H1 (cell line): Measurements from ENCODE around the gene BTBD7. TPM values are rescaled to one million over a fixed set of nuclear protein-coding genes. Genes with fewer than 3 reads are reported as not detected.

Source experiments
- CTCF ChIA-PET: fragments of 300-600 bp; sonication (Branson Sonifier 250); formaldehyde crosslinking; loops from one replicate; lab custom pipeline; 2021; ENCODE audit not compliant: partially characterized antibody; lab: Charles Lee
- POLR2A ChIA-PET: fragments of 300-600 bp; sonication (Branson Sonifier 250); formaldehyde crosslinking; loops from one replicate; lab custom pipeline; 2021; ENCODE audit warnings: inconsistent platforms; ENCODE audit not compliant: partially characterized antibody; lab: Charles Lee
- DNase-seq, 2 experiments: peaks; one replicate each; pipeline versions ENCODE4 v3.0.0 to v3.0.0-alpha.2; 2010 to 2022; ENCODE audit warnings: low spot score in 2 of 2, low read depth in 1 of 2, mixed read lengths in 1 of 2
- FAIRE-seq: peaks from 2 replicates; lab custom pipeline; 2011; peaks lifted over from hg19 to GRCh38; lab: Jason Lieb, UNC
- H2AFZ ChIP-seq: 2 replicates; pipeline ENCODE4 v1.8.1; 2012; ENCODE audit warnings: low read length, inconsistent platforms
- H2AK5ac ChIP-seq: 2 replicates; pipeline ENCODE4 v1.6.1; 2013; ENCODE audit warnings: low read depth, low read length
- H2BK120ac ChIP-seq: replicated peaks from 2 replicates; pipeline ENCODE3; 2013; ENCODE audit warnings: low read depth, low read length, inconsistent platforms
- H2BK12ac ChIP-seq: 2 replicates; pipeline ENCODE4 v1.6.1; 2013; ENCODE audit warnings: low read depth, low read length
- H2BK15ac ChIP-seq: 2 replicates; pipeline ENCODE4 v1.6.1; 2013; ENCODE audit warnings: low read length
- H2BK20ac ChIP-seq: 2 replicates; pipeline ENCODE4 v1.6.1; 2013; ENCODE audit warnings: low read length
- H2BK5ac ChIP-seq: 2 replicates; pipeline ENCODE4 v1.6.1; 2013; ENCODE audit warnings: low read depth, low read length
- H3K14ac ChIP-seq: 2 replicates; pipeline ENCODE4 v1.6.1; 2013; ENCODE audit warnings: inconsistent platforms; ENCODE audit not compliant: insufficient read length
- H3K18ac ChIP-seq: 2 replicates; pipeline ENCODE4 v1.6.1; 2013; ENCODE audit warnings: low read length; ENCODE audit errors: extremely low read depth
- H3K23ac ChIP-seq: 2 replicates; pipeline ENCODE4 v1.6.1; 2013; ENCODE audit warnings: inconsistent platforms; ENCODE audit not compliant: insufficient read length
- H3K23me2 ChIP-seq: 2 replicates; pipeline ENCODE4 v1.6.1; 2013; ENCODE audit warnings: low read depth, low read length
- H3K27ac ChIP-seq: 2 replicates; pipeline ENCODE4 v1.6.1; 2011; ENCODE audit warnings: low read depth, low read length, inconsistent platforms
- H3K27me3 ChIP-seq, 4 experiments: replicated peaks in 1 of 4; 1 replicate in 1 of 4; 2 replicates in 3 of 4; pipeline versions ENCODE4 v1.6.1 to v1.8.1; 2011 to 2013; ENCODE audit warnings: low read length in 3 of 4, mild to moderate bottlenecking in 3 of 4, inconsistent platforms in 2 of 4, mixed read lengths in 2 of 4, moderate library complexity in 1 of 4; ENCODE audit not compliant: control insufficient read depth in 3 of 4, insufficient read depth in 3 of 4; ENCODE audit errors: extremely low read depth in 1 of 4
- H3K36me3 ChIP-seq, 4 experiments: 2 replicates each; pipeline versions ENCODE4 v1.6.1 to v1.8.1; 2011 to 2013; ENCODE audit warnings: mild to moderate bottlenecking in 4 of 4, low read length in 3 of 4, moderate library complexity in 2 of 4, control low read depth in 1 of 4, inconsistent platforms in 1 of 4; ENCODE audit not compliant: insufficient read depth in 4 of 4, control insufficient read depth in 2 of 4
- H3K4ac ChIP-seq: replicated peaks from 2 replicates; pipeline ENCODE3; 2013; ENCODE audit warnings: low read length, low read depth, mixed read lengths, inconsistent platforms; ENCODE audit not compliant: insufficient read length
- H3K4me1 ChIP-seq, 4 experiments: replicated peaks in 1 of 4; 1 replicate in 1 of 4; 2 replicates in 3 of 4; pipeline versions ENCODE4 v1.6.1 to v1.8.1; 2011 to 2013; ENCODE audit warnings: low read length in 3 of 4, inconsistent platforms in 2 of 4, mixed read lengths in 1 of 4; ENCODE audit not compliant: insufficient read depth in 4 of 4, control insufficient read depth in 3 of 4
- H3K4me2 ChIP-seq, 2 experiments: 2 replicates each; pipeline versions ENCODE4 v1.6.1 to v1.8.1; 2011 to 2013; ENCODE audit warnings: low read depth in 2 of 2, low read length in 2 of 2, control low read depth in 1 of 2, inconsistent platforms in 1 of 2, mild to moderate bottlenecking in 1 of 2; ENCODE audit not compliant: insufficient read depth in 1 of 2
- H3K4me3 ChIP-seq, 4 experiments: fragments of 200-600, 300-600 bp in 1 of 4; sonication (generic), shearing (Covaris generic), sonication (Bioruptor Twin) in 1 of 4; 2 replicates each; pipeline versions ENCODE4 v1.5.1 to v1.8.1; 2011 to 2016; ENCODE audit warnings: low read length in 4 of 4, low read depth in 3 of 4, control low read depth in 2 of 4, inconsistent platforms in 2 of 4, mild to moderate bottlenecking in 2 of 4, mixed read lengths in 1 of 4, moderate library complexity in 1 of 4; ENCODE audit not compliant: insufficient read depth in 2 of 4; ENCODE audit errors: extremely low read depth in 1 of 4
- H3K56ac ChIP-seq: replicated peaks from 2 replicates; pipeline ENCODE3; 2013; ENCODE audit warnings: low read depth, mild to moderate bottlenecking, mixed read lengths, low read length, inconsistent platforms; ENCODE audit not compliant: insufficient read length
- H3K79me1 ChIP-seq: 2 replicates; pipeline ENCODE4 v1.6.1; 2013; ENCODE audit warnings: low read depth, low read length, control low read depth
- H3K79me2 ChIP-seq, 2 experiments: 2 replicates each; pipeline versions ENCODE4 v1.6.1 to v1.8.1; 2012 to 2013; ENCODE audit warnings: low read length in 2 of 2, mild to moderate bottlenecking in 2 of 2, inconsistent platforms in 1 of 2; ENCODE audit not compliant: insufficient read depth in 2 of 2, control insufficient read depth in 1 of 2
- H3K9ac ChIP-seq, 4 experiments: replicated peaks in 1 of 4; 1 replicate in 1 of 4; 2 replicates in 3 of 4; pipeline versions ENCODE4 v1.6.1 to v1.8.1; 2011 to 2013; ENCODE audit warnings: low read depth in 3 of 4, low read length in 3 of 4, control low read depth in 2 of 4, mild to moderate bottlenecking in 2 of 4, moderate library complexity in 2 of 4, inconsistent platforms in 1 of 4; ENCODE audit errors: extremely low read depth in 1 of 4
- H3K9me3 ChIP-seq, 2 experiments: 2 replicates each; pipeline versions ENCODE4 v1.6.1 to v1.8.1; 2012 to 2013; ENCODE audit warnings: mild to moderate bottlenecking in 2 of 2, moderate library complexity in 2 of 2, control low read depth in 1 of 2, inconsistent platforms in 1 of 2, low read depth in 1 of 2, low read length in 1 of 2, mixed read lengths in 1 of 2; ENCODE audit not compliant: insufficient read depth in 2 of 2
- H4K20me1 ChIP-seq, 2 experiments: replicated peaks in 1 of 2; 2 replicates each; pipeline versions ENCODE3 to v1.8.1; 2011 to 2013; ENCODE audit warnings: inconsistent platforms in 2 of 2, low read length in 2 of 2, mild to moderate bottlenecking in 1 of 2; ENCODE audit not compliant: insufficient read depth in 2 of 2, control insufficient read depth in 1 of 2
- H4K5ac ChIP-seq: 2 replicates; pipeline ENCODE4 v1.6.1; 2013; ENCODE audit warnings: low read length, low read depth, mixed read lengths, inconsistent platforms; ENCODE audit not compliant: insufficient read length
- H4K8ac ChIP-seq: 2 replicates; pipeline ENCODE4 v1.8.0; 2013; ENCODE audit warnings: mild to moderate bottlenecking, moderate library complexity, low read length, inconsistent platforms; ENCODE audit not compliant: insufficient read depth; ENCODE audit errors: extremely low read depth
- H4K91ac ChIP-seq: replicated peaks from 2 replicates; pipeline ENCODE3; 2013; ENCODE audit warnings: low read length, mixed read lengths, inconsistent platforms; ENCODE audit not compliant: insufficient read length
- CBX8 ChIP-seq: fragments of 300-800, 300-1000 bp; sonication (generic); IDR thresholded peaks from 2 replicates; pipeline ENCODE4 v1.7.1; 2016; ENCODE audit warnings: low read depth, low read length, borderline replicate concordance
- CHD1 ChIP-seq: IDR thresholded peaks from 2 replicates; pipeline ENCODE4 v1.6.1; 2012; ENCODE audit warnings: low read depth, low read length, improper control_type of control experiment
- CREB1 ChIP-seq: IDR thresholded peaks from 2 replicates; pipeline ENCODE4 v1.6.1; 2012; ENCODE audit warnings: inconsistent platforms
- GTF2F1 ChIP-seq: IDR thresholded peaks from 2 replicates; pipeline ENCODE4 v1.6.1; 2012; ENCODE audit warnings: low read depth, low read length, improper control_type of control experiment, borderline replicate concordance
- HDAC6 ChIP-seq: IDR thresholded peaks from one replicate; pipeline ENCODE4 v1.7.1; 2012; ENCODE audit warnings: low read depth, mild to moderate bottlenecking, inconsistent platforms, low read length, moderate library complexity
- JUN ChIP-seq: IDR thresholded peaks from 2 replicates; pipeline ENCODE4 v1.6.1; 2011; ENCODE audit warnings: low read depth, mild to moderate bottlenecking, improper control_type of control experiment, low read length
- NANOG ChIP-seq: IDR thresholded peaks from 2 replicates; pipeline ENCODE4 v1.6.1; 2011; ENCODE audit warnings: low read length, low read depth, mild to moderate bottlenecking, inconsistent platforms; ENCODE audit not compliant: insufficient read depth, poor library complexity, severe bottlenecking
- NRF1 ChIP-seq: IDR thresholded peaks from 2 replicates; pipeline ENCODE4 v1.6.1; 2011; ENCODE audit warnings: mild to moderate bottlenecking, low read depth, low read length, improper control_type of control experiment
- SP1 ChIP-seq: IDR thresholded peaks from 2 replicates; pipeline ENCODE4 v1.6.1; 2011; ENCODE audit warnings: low read depth, low read length
- SRF ChIP-seq: IDR thresholded peaks from 2 replicates; pipeline ENCODE4 v1.6.1; 2011; ENCODE audit warnings: mild to moderate bottlenecking, low read depth, low read length, moderate library complexity
- ZNF274 ChIP-seq: IDR thresholded peaks from 2 replicates; pipeline ENCODE4 v1.7.0; 2012; ENCODE audit warnings: low read length, borderline replicate concordance; ENCODE audit errors: extremely low read depth
- WGBS, 2 experiments: shearing (Covaris generic) in 1 of 2; methylation state at CpG; one replicate each; pipeline versions ENCODE4 v1.1.6 to v1.1.7; 2013 to 2015; ENCODE audit warnings: low lambda C conversion rate in 2 of 2, mixed read lengths in 2 of 2, inconsistent platforms in 1 of 2, low coverage in 1 of 2, missing lambda C conversion rate in 1 of 2; ENCODE audit not compliant: insufficient replicate concordance in 2 of 2, insufficient coverage in 1 of 2, insufficient read length in 1 of 2; ENCODE audit errors: extremely low coverage in 1 of 2, missing lambda C conversion rate in 1 of 2; 5-methylcytosine and 5-hydroxymethylcytosine counted together
- polyA plus RNA-seq, 7 experiments: library from polyadenylated mRNA; depleted of rRNA in 3 of 7; stranded (reverse) in 5 of 7; unstranded in 2 of 7; fragments of >200 nt in 5 of 7; fragments of 200-250 nt in 2 of 7; gene quantifications; 1 replicate in 5 of 7; 2 replicates in 1 of 7; 4 replicates in 1 of 7; pipeline versions ENCODE4 v1.2.1 to v1.2.3, GENCODE V29; 2011 to 2013; ENCODE audit warnings: missing spikeins in 2 of 7, mixed read lengths in 2 of 7
- total RNA-seq: library from RNA; stranded (reverse); fragmentation: NEBNext Ultra II Directional; extraction: Animal tissue kit (Norgen Biotek cat#: 25700); gene quantifications from 2 replicates; pipeline ENCODE4 v1.2.1, GENCODE V29; 2021
- TF ChIP-seq, protein P1 (sequence below), 3 experiments: IDR thresholded peaks; 1 replicate in 2 of 3; 2 replicates in 1 of 3; pipeline versions ENCODE4 v1.5.1 to v1.6.1; 2011; ENCODE audit warnings: low read length in 3 of 3, mild to moderate bottlenecking in 3 of 3, inconsistent platforms in 2 of 3, low read depth in 1 of 3, moderate library complexity in 1 of 3; ENCODE audit not compliant: insufficient read depth in 1 of 3; ENCODE audit errors: control extremely low read depth in 1 of 3

BTBD7 gene
- total and polyA plus RNA-seq, 2 of the 8 experiments (the other 6 are each of a cell fraction or from before 2014, with no cell fraction given): 12.1 to 46.1 TPM

DNA sequence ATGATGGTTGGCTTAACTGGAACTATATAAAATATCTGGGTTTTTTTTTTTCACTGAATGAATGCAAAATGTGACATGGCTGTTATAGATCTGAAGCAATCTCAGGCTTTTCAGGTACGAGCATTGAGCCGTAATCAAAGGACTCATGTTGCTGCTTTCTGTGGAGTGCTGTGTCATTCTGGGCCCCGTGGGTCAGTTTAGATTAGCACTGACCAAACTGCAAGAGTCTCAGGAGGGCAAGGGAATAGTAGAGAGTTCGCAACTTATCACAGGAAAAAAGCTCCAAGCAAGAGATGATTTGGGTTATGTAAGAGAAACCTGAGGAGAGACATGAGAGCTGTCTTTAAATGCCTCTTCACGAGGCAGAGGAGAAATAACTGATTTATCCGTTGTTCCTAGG is 66.7 kb downstream of the BTBD7 start:
- peaks cover 0 to 14% (median 3%) of the 10 kb centered on the region in 4 experiments; a peak in 5 of 8 replicates for H3K36me3 ChIP-seq
- no peak overlapping the region for H3K27ac ChIP-seq
- H3K23ac ChIP-seq: no peak overlapping the region
- H3K14ac ChIP-seq: no peak overlapping the region
- no peak overlapping the region for H3K9ac ChIP-seq
- no peak for FAIRE-seq
- H3K4me2 ChIP-seq: no peak overlapping the region
- no peak overlapping the region for H4K5ac ChIP-seq
- H4K91ac ChIP-seq: no peak overlapping the region
- no peak overlapping the region for H3K4me3 ChIP-seq
- H2AK5ac ChIP-seq: no peak overlapping the region
- peaks cover 2% of the 10 kb centered on the region; the same call in 1 of the 2 replicates for H3K79me1 ChIP-seq
- peaks cover 0 to 2% of the 10 kb centered on the region in 2 experiments for H4K20me1 ChIP-seq
- peaks cover 0 to 2% of the 10 kb centered on the region in 2 experiments; a peak in 1 of 4 replicates for H3K79me2 ChIP-seq
- WGBS, 2 experiments: 85% methylated on average over 6 of the region's 6 CpGs; no CpG with 5 or more reads in 1 of the 2 experiments
- H3K56ac ChIP-seq: no peak overlapping the region
- H3K23me2 ChIP-seq: no peaks in the 10 kb centered on the region; the same call in 1 of the 2 replicates
- no peaks in the 10 kb centered on the region for H3K27me3 ChIP-seq
- no peak overlapping the region for H3K4ac ChIP-seq
- H2BK12ac ChIP-seq: no peak overlapping the region
- H2BK15ac ChIP-seq: no peak overlapping the region
- POLR2A ChIA-PET: no interaction called here
- no peak overlapping the region for H2AFZ ChIP-seq
- H2BK20ac ChIP-seq: no peak overlapping the region
- no peaks in the 10 kb centered on the region for H3K4me1 ChIP-seq
- H4K8ac ChIP-seq: no peak overlapping the region
- H2BK5ac ChIP-seq: no peak overlapping the region
- H3K9me3 ChIP-seq: no peaks in the 10 kb centered on the region
- CTCF ChIA-PET: interaction anchor here (0.6 to 1.0 kb wide), 2 partner anchors 43 to 670 kb away, joined by 3 to 4 read pairs; no protein-coding TSS in a partner anchor
- no peak overlapping the region for H2BK120ac ChIP-seq
- DNase-seq: no peak
- H3K18ac ChIP-seq: no peak overlapping the region
- TF ChIP-seq CBX8 (no peak), ZNF274 (no peak), GTF2F1 (no peak), SRF (no peak), JUN (no peak), SP1 (no peak), CHD1 (no peak), NANOG (no peak), CREB1 (no peak), HDAC6 (no peak), NRF1 (no peak)
- TF ChIP-seq, protein P1, sequence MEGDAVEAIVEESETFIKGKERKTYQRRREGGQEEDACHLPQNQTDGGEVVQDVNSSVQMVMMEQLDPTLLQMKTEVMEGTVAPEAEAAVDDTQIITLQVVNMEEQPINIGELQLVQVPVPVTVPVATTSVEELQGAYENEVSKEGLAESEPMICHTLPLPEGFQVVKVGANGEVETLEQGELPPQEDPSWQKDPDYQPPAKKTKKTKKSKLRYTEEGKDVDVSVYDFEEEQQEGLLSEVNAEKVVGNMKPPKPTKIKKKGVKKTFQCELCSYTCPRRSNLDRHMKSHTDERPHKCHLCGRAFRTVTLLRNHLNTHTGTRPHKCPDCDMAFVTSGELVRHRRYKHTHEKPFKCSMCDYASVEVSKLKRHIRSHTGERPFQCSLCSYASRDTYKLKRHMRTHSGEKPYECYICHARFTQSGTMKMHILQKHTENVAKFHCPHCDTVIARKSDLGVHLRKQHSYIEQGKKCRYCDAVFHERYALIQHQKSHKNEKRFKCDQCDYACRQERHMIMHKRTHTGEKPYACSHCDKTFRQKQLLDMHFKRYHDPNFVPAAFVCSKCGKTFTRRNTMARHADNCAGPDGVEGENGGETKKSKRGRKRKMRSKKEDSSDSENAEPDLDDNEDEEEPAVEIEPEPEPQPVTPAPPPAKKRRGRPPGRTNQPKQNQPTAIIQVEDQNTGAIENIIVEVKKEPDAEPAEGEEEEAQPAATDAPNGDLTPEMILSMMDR (IDR thresholded peaks at IDR 0.05; ENCODE audit: control extremely low read depth in 1 of 3, insufficient read depth in 1 of 3, low read depth in 1 of 3, low read length in 3 of 3): no peak
